HG02678 (cell line): Measurements from ENCODE around the gene GTF2H4.
"Not testable (repeated sequence)": the region's sequence is repeated elsewhere in the genome, so short reads cannot be mapped to it uniquely, and the experiment has no call there.

Source experiments
- ATAC-seq: cut with Tn5 transposase; IDR thresholded peaks from one replicate; pipeline ENCODE4 v1.9.1; 2021; ENCODE audit warnings: mild to moderate bottlenecking, moderate library complexity; ENCODE audit not compliant: unreplicated experiment

The GTF2H4 gene

GRCh38 chr6:30917487-30917886 is 9.5 kb downstream of the GTF2H4 start:
- ATAC-seq: no peak

GRCh38 chr6:30918670-30919069 is 10.7 kb downstream of the GTF2H4 start:
- ATAC-seq: no peak

- no peak for ATAC-seq
These were observed 14.4 kb downstream of the GTF2H4 start for GRCh38 chr6:30922447-30922852.

GRCh38 chr6:30924040-30924627 is 16.1 kb downstream of the GTF2H4 start:
- ATAC-seq: not testable (repeated sequence)

GRCh38 chr6:30926644-30927043 is 18.6 kb downstream of the GTF2H4 start:
- ATAC-seq: no peak

GRCh38 chr6:30927080-30927479 is 19.1 kb downstream of the GTF2H4 start:
- not testable (repeated sequence) for ATAC-seq

GRCh38 chr6:30928677-30929076 is 20.7 kb downstream of the GTF2H4 start:
- no peak for ATAC-seq

- ATAC-seq: no peak
These were observed 22.5 kb downstream of the GTF2H4 start for GRCh38 chr6:30930506-30930905.

GRCh38 chr6:30931272-30931671 is 23.3 kb downstream of the GTF2H4 start:
- no peak for ATAC-seq

GRCh38 chr6:30931969-30932645 is 24.1 kb downstream of the GTF2H4 start, which contains the start of gene SFTA2:
Gene SFTA2, minus strand, starts transcription at chr6:30932170. Its CDS starts 74 bp downstream, at chr6:30932096.
- no peak for ATAC-seq

GRCh38 chr6:30932665-30933365 is 24.8 kb downstream of the GTF2H4 start:
- no peak for ATAC-seq

- ATAC-seq: no peak
These were observed 27.0 kb downstream of the GTF2H4 start for GRCh38 chr6:30935018-30935417.

- no peak for ATAC-seq
These were observed 29.3 kb downstream of the GTF2H4 start for GRCh38 chr6:30937265-30937664.

GRCh38 chr6:30938730-30939129 is 30.7 kb downstream of the GTF2H4 start:
- no peak for ATAC-seq

GRCh38 chr6:30939473-30939872 is 31.5 kb downstream of the GTF2H4 start:
- no peak for ATAC-seq

- no peak for ATAC-seq
These were observed 32.5 kb downstream of the GTF2H4 start, which contains the start of gene MUCL3 for GRCh38 chr6:30940361-30940986. Gene MUCL3, plus strand, starts transcription at chr6:30940973. Its CDS starts 27 bp downstream, at chr6:30941000.

GRCh38 chr6:30942338-30943060 is 34.5 kb downstream of the GTF2H4 start:
- ATAC-seq: no peak

GRCh38 chr6:30944051-30944450 is 36.0 kb downstream of the GTF2H4 start:
- ATAC-seq: no peak

- no peak for ATAC-seq
These were observed 37.3 kb downstream of the GTF2H4 start for GRCh38 chr6:30945281-30945680.

GRCh38 chr6:30947231-30947630 is 39.2 kb downstream of the GTF2H4 start:
- no peak for ATAC-seq

GRCh38 chr6:30948811-30949210 is 40.8 kb downstream of the GTF2H4 start:
- ATAC-seq: no peak
